HG03108 (cell line): ENCODE measurements around the gene SLC15A4.
"Not testable (repeated sequence)": the region's sequence is repeated elsewhere in the genome, so short reads cannot be mapped to it uniquely, and the experiment has no call there.

ENCODE experiments used
- ATAC-seq: cut with Tn5 transposase; IDR thresholded peaks from one replicate; pipeline ENCODE4 v1.9.1; 2021; ENCODE audit warnings: moderate library complexity; ENCODE audit not compliant: unreplicated experiment

Gene SLC15A4

GRCh38 chr12:128844031-128844635 is 20.4 kb upstream of the SLC15A4 start:
- ATAC-seq: no peak

- no peak for ATAC-seq
Observed at GRCh38 chr12:128843538-128843937, 19.8 kb upstream of the SLC15A4 start.

- no peak for ATAC-seq
Observed at GRCh38 chr12:128842579-128842978, 18.8 kb upstream of the SLC15A4 start.

GRCh38 chr12:128840862-128841468 is 17.2 kb upstream of the SLC15A4 start:
- ATAC-seq: peak; percentile 69

- not testable (repeated sequence) for ATAC-seq
Observed at GRCh38 chr12:128839885-128840284, 16.1 kb upstream of the SLC15A4 start.

GRCh38 chr12:128833418-128833817 is 9.7 kb upstream of the SLC15A4 start:
- no peak for ATAC-seq

GRCh38 chr12:128830505-128830893 is 6.7 kb upstream of the SLC15A4 start:
- peak; percentile 45 for ATAC-seq

GRCh38 chr12:128829861-128830504 is 6.2 kb upstream of the SLC15A4 start:
- ATAC-seq: peak; percentile 83

GRCh38 chr12:128827724-128828123 is 4.0 kb upstream of the SLC15A4 start:
- no peak for ATAC-seq

GRCh38 chr12:128825835-128826234 is 2.1 kb upstream of the SLC15A4 start:
- ATAC-seq: no peak

- ATAC-seq: peak; percentile 4
Observed at GRCh38 chr12:128823216-128823915, 392 bp downstream of the SLC15A4 start.

GRCh38 chr12:128820723-128821432 is 2.9 kb downstream of the SLC15A4 start:
- peak; percentile 47 for ATAC-seq

GRCh38 chr12:128820253-128820652 is 3.5 kb downstream of the SLC15A4 start:
- ATAC-seq: no peak

GRCh38 chr12:128819293-128820144 is 4.2 kb downstream of the SLC15A4 start:
- ATAC-seq: no peak

- peak; percentile 32 for ATAC-seq
Observed at GRCh38 chr12:128818065-128819022, 5.4 kb downstream of the SLC15A4 start.

- ATAC-seq: peak; percentile 51
Observed at GRCh38 chr12:128817111-128818015, 6.4 kb downstream of the SLC15A4 start.

- no peak for ATAC-seq
Observed at GRCh38 chr12:128816643-128816920, 7.2 kb downstream of the SLC15A4 start.
